Fibroblast of upper back skin (primary cell): ENCODE measurements around the gene POLR2F.
"Not testable (repeated sequence)": the region's sequence is repeated elsewhere in the genome, so short reads cannot be mapped to it uniquely, and the experiment has no call there.

Source experiments
- DNase-seq: peaks from one replicate; pipeline ENCODE4 v3.0.0-alpha.2; 2013

Gene POLR2F

DNA sequence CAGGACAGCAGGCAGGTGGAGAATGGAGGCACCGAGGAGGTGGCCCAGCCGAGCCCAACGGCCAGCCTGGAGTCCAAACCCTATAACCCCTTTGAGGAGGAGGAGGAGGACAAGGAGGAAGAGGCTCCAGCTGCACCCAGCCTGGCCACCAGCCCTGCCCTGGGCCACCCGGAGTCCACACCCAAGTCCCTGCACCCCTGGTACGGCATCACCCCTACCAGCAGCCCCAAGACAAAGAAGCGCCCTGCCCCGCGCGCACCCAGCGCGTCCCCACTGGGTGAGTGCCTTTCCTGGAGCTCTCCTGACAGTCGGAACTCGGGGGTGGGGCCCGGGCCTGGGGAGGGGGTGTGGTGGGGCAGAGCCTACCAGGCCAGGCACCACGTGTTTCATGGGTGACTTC lies 27.7 kb upstream of the POLR2F start:
- DNase-seq: no peak

DNA sequence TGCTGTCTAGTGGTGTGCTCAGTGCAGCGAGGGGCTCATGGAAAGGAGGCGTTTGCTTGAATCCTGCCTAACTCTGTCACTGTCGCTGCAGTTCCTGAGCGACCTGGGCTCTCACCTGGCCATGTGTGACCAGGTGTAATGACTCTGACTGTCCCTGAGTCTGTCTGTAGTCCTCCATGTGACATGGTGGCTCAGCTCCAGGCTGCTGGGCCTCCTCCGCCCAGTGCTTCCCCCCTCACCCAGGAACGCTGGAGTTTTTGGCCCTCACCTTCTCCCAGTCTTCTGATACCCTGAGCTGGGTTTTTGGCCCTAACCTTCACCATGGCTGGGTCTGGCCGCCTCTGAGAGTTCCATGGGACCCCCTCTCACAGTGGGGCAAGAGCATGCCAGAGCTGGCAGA lies 27.1 kb upstream of the POLR2F start:
- no peak for DNase-seq

DNA sequence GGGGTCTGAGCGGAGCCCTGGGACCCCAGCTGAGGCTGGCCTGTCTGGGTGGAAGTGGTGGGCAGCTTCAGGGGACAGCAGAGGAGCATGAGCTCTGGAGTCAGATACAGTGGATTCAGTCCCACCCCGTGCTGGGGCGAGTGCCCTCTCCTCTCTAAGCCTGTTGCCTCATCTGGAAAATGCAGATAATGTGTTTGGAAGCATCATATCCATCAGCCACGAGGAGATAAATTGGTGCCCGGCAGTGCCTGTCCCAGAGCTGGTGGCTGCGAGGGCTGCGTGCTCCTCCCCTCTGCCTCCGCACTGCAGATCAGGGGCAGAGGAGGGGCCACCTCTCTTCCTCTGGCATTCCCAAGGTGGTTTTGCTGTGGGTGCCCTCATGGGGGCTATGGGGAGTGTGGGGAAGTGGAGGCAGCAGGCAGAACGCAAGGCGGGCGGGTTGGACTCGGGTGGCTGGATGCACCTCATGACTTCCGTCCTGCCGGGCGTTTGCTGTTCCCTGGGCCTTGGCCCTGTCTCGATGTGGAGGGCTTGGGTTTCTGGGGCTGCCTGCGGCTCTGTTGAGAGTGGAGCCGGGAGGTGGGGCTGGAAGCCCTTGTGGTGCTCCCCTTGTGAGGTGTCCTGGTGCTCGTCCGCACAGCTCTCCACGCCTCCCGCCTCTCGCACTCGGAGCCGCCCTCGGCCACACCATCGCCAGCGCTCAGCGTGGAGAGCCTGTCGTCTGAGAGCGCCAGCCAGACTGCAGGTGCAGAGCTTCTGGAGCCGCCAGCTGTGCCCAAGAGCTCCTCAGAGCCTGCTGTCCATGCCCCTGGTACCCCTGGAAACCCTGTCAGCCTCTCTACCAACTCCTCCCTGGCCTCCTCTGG lies 26.5 kb upstream of the POLR2F start:
- DNase-seq: no peak

DNA sequence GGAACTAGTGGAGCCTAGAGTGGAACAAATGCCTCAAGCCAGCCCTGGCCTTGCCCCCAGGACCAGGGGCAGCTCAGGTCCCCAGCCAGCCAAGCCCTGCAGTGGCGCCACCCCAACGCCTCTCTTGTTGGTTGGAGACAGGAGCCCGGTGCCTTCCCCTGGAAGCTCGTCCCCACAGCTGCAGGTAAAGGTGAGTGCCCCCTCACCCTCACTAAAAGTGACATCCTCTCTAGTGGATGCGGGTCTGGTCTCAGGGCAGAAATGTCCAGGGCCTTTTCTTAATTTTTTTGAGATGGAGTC lies 25.9 kb upstream of the POLR2F start:
- DNase-seq: no peak

DNA sequence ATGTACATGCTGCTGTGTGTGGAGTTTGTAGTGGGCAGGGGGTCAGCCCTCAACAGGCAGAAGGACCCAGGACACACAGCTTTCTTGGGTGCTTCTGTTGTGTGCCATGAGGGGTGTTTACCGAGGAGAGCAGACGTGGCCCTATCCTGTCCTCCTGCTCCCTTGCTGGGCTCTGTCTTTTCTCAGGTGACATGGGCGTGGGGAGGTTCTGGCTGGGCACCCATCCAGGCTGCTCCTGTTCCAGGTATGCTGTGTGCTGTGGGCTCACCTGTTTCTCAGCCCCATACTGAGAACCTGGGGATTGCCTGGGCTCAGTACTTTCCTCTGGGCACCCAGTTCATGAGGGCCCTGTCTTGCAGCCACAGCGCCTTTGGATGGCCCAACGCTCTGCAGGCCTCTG lies 24.1 kb upstream of the POLR2F start:
- no peak for DNase-seq

DNA sequence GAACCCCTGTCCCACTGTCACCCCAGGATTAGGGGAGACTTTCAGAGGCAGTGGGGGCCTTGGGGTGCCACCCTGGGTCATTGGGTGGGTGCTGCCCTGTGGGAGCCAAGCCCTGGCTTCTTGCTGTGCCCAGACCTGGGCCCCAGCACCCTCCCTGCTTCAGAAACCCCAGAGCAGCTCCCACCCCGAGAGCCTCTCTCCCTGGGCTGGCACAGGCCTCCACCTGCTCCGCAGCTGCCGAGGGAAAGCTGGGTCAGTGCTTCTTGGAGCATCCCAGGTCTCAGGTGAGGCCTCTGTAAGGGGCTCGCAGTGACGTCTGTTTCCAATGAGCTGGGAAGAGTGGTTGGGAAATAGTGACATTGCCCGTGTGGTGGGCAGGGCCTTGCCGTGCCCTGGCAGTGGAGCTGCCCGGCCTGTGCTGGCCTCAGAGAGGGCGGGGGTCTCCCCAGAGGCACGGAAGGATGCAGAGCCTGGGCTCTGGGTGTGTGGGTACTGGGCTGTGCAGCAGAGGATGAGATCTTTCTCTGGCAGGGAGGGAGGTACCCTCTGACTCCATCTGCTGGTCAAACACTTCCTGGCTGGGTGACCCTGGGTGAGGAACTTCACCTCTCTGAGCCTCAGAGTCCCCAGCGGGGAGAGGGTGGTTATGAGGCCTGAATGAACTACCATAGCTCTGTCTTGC lies 23.1 kb upstream of the POLR2F start:
- DNase-seq: no peak

DNA sequence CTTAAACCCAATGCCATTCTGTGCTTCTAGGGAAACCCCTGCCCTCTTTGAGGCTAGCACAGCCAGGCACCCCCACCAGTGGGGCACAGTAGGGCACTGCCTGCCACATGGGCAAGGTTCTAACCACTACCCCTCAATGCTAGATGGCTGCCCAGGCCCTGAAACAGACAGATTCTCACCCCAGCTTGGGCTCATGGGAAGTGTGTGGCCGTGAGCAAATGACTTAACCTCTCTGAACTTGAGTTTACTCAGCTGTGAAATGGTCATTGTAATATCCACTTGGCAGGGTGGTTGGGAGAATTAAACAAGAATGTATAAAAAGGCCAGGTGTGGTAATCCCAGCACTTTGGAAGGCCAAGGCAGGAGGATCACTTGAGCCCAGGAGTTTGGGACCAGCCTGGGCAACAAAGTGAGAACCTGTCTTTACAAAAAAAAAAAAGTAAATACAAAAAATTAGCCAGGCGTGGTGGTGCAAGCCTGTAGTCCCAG lies 22.5 kb upstream of the POLR2F start:
- no peak for DNase-seq

DNA sequence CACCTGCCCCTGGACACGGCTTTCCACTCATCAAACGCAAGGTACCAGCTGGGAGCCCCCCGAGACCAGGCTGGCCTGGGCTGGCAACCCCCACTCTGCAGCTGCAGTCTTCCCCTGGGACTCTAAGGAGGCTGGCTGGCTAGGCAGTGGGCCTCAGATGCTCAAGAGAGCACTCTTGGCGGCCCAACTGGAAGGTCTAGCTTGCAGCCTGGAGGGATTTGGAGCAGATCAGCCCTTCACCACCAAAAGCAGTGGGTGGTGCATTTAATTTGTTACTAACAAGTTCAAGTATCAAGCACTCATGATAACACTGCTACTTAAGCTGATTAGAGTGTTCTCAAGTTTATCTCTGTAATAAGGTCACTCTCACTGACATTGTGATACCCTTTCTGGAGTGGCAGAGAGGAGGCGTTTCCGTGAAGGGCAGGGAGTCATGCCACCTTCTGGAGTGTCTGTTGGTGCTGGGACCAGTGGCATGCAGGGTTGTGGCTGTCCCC lies 21.6 kb upstream of the POLR2F start:
- DNase-seq: no peak

DNA sequence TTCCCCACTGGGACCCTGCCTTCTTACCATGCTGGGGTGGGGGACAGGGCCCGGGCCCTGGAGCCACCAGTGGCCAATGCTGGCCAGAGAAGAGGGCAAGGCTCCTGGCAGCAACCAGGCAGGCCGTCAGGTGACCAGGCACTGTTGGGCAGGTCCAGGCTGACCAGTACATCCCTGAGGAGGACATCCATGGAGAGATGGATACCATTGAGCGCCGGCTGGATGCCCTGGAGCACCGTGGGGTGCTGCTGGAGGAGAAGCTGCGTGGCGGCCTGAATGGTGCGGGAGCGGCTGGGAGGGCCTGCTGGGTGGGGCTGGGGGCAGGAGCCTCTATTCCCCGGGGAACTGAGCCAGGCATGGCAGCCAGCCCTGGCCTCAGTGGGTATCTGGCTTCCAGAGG lies 21.1 kb upstream of the POLR2F start:
- no peak for DNase-seq

DNA sequence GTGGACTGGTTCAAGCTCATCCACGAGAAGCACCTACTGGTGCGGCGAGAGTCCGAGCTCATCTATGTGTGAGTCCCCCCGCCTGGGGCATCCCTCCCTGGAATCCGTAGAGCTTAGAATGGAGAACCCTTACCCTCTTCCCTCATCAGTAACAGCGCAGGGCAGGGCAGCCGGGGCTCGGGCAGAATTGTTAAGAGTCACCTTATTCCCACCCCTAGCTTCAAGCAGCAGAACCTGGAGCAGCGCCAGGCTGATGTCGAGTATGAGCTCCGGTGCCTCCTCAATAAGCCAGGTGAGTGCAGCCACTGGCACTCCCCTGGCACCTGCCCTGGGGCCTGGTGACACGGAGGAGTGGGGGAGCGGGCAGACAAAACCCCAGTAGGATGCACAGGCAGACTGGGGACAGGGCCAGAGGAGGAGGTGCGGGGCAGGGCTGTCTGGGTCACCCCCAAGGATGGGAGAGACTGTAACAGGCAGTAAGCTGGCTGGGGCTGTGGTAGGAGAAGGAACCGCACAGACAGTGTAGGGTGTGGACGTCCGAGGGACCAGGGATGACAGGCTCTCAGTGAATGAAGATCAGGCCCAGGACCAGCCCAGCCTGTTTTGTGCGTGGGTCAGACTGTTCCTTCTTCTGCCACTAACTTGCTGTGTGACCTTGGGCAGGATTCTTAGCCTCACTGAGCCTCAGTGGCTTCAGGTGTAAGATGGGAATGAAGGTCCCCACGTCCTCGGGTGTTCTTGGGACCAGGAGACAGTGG lies 20.5 kb upstream of the POLR2F start:
- no peak for DNase-seq

DNA sequence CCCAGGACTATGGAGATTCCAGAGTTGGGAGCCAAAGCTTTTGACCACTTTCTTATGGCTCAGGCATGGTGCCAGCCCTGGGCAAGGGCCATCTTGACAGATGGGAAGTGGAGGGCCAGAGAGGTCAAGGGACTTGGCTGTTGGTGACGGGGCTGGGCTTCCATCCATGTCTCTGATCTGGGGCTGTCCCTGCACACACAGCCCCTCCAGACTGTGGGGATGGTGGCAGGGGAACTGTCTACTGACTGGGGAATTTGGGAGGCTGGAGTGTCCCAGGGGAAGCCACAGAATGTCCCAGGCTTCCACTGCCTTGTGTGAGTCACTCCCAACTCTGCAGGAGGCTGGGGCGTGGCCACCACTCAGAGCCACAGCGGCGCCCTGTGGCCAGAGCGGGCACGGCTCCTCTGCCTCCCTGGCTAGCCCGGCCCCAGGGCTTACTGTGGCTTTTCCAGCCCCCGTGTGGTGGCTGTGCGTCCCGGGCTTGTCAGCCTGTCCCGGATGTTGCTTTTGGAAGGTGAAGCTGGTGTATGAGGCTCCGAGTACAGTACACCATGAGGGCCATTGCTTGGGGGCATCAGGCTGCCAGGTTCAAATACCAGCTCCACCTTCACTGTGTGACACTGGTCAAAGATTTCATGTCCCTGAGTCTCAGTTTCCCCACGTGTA lies 19.7 kb upstream of the POLR2F start:
- DNase-seq: peak; percentile 92

DNA sequence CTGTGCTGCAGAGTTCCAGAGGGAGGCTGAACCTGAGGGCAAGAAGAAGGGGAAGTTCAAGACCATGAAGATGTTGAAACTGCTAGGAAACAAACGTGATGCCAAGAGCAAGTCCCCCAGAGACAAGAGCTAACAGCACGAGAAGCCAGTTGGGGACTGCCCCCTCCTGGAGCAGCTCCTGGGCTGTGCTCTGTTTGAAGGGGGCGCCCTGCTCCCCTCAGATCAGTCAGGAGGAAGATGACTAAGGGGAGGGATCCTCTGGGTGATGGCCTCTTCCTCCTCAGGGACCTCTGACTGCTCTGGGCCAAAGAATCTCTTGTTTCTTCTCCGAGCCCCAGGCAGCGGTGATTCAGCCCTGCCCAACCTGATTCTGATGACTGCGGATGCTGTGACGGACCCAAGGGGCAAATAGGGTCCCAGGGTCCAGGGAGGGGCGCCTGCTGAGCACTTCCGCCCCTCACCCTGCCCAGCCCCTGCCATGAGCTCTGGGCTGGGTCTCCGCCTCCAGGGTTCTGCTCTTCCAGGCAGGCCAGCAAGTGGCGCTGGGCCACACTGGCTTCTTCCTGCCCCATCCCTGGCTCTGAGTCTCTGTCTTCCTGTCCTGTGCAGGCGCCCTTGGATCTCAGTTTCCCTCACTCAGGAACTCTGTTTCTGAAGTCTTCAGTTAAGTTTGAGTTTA lies 12.7 kb upstream of the POLR2F start:
- no peak for DNase-seq

DNA sequence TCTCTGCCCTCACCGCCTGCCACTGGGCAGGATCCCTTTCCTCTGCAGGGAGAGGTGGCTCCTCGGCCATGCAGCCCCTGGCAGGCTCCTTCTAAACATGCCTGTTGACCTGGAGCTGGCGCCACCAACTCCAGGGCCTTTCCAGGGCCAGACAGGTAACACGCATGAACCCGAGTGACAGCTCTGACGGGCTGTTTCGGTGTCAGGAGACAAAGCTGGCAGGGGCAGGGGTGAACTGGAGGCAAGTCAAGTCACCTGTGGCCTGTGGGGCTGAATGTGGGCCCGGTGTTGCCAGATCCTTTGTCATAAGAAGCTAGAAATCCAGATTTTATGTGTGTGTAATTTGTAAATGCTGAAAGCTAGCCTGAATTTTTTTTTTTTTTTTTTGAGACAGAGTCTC lies 11.4 kb upstream of the POLR2F start:
- DNase-seq: no peak

DNA sequence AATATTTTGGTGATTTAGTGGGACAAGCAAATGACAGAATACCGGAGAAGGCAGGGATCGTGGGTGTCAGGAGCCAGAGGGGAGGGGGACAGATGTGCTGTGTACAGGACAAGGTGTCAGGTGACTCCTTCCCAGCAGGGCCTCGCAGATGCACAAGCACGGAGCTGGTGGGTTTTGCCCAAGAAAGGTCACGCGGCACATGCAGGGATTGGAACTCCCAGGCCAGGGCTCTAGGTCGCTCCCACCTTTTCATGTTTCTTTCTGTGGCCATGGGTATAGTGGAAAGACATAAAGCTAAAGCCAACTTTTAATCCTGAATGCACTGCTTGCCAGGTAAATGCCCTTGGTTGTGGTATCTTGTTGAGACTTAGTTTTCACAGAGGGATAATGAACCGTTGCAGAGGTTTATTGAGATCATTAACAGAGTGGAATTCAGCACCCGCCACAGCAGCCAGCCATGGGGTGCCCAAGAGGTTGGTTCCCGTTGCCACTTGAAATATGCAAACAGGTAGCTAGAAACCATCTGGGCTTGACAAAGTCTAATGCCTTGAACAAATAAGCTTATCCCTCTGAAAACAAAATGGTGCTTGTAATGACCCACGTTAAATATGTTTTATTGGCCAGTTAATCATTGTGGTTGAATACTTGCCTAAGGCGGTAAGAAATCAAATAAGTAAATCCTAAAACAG lies 10.2 kb upstream of the POLR2F start:
- DNase-seq: no peak

DNA sequence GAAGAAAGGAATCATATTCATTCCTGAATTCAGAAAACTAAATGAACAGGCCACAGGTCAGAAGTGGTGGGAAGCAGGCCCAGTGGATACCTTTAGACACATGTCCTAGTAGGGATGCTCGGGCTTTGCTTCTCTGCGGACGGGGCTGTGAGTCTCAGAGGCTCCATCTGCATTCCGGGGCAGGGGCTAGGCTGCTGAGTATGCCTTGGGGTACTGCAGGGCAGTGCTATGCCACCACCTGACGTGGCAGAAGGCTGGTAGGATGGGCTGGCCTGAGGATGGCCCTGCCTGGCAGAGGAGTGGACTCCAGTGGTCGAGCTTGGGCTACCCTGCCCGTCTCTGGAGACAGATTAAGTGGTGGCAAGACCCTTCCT lies 9.7 kb upstream of the POLR2F start:
- DNase-seq: no peak

DNA sequence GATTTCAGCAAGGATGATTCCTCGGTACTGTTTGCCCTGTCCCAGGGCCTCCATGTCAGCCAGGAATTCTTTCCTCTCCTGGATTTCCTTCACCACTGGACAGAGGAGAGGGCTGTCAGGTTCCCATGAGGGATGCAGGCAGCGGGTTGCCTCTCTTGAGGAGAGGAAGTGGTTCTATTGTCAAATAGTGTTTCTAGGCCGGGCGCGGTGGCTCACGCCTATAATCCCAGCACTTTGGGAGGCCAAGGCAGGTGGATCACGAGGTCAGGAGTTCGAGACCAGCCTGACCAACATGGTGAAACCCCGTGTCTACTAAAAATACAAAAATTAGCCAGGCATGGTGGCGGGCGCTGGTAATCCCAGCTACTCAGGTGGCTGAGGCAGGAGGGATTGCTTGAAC lies 9.1 kb upstream of the POLR2F start:
- DNase-seq: not testable (repeated sequence)

DNA sequence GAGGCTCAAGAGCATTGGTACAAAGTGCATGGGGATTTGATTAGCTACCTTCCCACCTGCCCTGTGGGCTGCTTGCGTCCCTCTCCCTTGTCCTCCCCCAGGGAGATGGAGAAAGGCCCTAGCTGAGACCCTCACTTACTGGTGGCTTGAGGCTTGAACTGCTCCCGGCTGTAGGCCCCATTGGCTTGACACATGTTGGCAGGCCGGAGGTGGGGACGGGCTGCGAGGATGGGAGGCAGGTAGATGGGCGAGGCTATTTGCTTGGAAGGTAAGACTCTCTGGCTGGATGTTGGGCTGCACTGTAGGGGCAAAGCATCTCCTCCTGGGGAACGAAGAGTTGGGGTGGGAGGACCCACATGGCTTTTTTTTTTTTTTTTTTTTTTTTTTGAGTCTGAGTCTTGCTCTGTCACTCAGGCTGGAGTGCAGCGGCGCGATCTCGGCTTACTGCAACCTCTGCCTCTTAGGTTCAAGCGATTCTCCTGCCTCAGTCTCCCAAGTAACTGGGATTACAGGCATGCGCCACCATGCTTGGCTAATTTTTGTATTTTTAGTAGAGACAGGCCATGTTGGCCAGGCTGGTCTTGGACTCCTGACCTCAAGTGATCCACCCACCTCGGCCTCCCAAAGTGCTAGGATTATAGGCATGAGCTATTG lies 6.2 kb upstream of the POLR2F start:
- DNase-seq: not testable (repeated sequence)

DNA sequence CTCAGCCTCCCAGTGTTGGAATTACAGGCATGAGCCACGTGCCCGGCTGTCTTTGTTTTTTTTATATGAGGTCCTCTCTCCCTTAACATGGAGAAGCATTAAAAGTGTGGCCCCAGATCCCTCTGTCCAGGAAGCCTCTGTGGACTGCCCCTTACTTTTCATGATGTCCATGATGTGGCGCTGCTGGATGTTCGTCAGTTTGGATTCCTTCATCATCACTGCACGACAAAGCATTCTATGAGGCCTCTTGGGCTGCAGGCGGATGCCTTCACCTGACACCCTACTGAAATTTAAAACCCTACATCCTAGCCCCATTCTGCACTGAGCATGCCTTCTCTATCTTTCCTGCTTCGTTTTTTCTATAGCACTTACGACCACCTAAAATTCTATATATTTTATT lies 2.2 kb upstream of the POLR2F start:
- DNase-seq: no peak

DNA sequence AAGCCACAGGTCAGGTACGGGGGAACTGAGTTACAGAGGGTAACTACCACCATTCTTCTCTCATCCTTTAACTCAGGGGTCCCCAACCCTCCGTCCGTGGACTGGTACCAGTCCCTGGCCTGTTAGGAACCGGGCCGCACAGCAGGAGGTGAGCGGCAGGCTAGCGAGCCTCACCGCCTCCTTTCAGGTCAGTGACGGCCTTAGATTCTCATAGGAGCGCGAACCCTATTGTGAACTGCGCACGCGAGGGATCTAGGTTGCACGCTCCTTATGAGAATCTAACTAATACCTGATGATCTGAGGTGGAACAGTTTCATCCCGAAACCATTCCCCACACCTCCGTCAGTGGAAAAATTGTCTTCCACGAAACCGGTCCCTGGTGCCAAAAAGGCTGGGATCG lies 870 bp upstream of the POLR2F start:
- DNase-seq: not testable (repeated sequence)

DNA sequence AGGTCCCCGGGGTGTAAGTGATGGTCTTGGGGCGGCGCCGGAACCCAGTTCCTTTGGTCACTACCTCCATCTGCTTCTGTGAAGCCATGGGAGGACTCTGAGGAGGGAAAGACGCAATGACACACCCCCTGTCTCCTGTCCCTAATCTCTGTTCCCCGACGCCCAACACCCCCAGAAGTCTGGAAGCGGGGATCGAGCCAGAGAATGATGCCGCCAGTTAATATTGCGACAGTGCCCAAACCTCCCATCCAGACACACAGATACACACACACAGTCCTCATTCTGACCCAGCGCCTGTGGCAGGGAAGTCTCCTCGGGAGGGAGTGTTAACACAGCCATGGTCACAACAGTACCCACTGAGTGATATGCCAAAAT lies 450 bp upstream of the POLR2F start:
- DNase-seq: no peak

DNA sequence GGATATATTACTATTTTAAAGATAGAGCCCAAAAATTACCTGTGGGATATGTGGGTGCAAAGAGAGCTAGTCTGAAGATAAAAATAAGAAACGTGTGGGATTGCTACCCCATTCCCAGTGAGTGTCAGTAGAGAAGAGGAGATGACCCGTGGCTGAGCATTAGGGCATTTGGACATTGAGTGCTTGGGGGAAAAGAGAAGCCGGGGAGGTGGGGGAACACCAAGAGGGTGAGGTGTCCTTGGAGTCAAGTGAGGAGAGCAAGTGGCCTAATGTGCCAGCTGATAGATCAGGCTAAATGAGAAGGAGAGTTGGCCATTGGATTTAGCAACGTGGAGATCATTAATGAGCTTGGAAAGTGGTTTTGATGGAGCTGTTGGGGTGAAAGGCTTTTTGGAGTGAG lies 1.2 kb downstream of the POLR2F start:
- no peak for DNase-seq
